C4-2B (cell line): ENCODE measurements around the gene KIF2A.
A peak's percentile ranks its signal among the peaks of the same experiment; 100 is the strongest.

Experiments used
- H3K27ac ChIP-seq: fragments of 450-650 bp; 2 replicates; pipeline ENCODE4 v1.5.1; 2017
- ZFX ChIP-seq: fragments of 450-650 bp; IDR thresholded peaks from 2 replicates; pipeline ENCODE4 v1.6.1; 2017
- TF ChIP-seq, protein P1 (sequence below): fragments of 450-650 bp; conservative IDR thresholded peaks from 2 replicates; pipeline ENCODE4 v1.5.1; 2017; ENCODE audit warnings: mild to moderate bottlenecking

The KIF2A gene

DNA sequence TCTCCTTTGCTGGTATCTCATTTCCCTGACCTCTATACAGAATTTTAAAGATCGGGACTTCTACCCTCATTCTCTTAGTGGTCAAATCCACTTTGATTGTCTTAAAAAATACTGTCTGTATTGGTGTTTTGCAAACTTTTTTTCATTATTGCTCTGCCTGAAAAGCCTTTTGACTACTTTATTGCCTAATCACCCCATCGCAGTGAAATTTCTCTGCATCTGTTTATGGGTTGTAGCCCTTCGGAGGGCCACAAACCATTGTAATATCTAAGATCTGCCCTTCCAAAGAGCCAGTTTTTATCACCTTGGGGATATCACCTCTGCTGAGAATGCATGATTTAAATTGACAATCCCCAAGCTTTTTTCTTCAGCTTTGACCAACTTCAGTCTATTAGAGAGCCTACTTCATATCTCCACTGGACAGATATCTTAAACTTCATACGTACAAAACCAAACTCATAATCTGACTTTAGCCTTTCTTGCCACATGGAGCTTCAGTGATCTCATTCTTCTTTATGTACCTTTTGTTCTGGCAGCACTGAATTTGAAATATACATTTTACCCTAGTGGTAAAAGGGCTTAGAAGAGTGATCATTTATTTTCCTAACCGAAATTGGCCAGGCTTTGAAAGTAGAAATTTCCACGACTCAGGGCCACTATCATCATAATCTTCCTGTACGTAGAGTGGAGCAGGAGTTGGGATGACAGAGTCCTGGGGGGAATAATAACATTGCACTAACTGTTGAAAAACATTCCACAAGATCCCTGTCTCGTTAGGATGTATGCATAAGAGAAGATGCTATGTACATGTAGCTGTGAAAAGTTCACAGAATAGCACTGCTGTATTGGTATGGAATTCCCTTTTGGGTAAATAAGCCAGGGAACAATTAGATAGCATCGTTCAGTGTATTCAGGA lies 21.4 kb downstream of the KIF2A start:
- no peak for TF ChIP-seq ZFX
- TF ChIP-seq, protein P1, sequence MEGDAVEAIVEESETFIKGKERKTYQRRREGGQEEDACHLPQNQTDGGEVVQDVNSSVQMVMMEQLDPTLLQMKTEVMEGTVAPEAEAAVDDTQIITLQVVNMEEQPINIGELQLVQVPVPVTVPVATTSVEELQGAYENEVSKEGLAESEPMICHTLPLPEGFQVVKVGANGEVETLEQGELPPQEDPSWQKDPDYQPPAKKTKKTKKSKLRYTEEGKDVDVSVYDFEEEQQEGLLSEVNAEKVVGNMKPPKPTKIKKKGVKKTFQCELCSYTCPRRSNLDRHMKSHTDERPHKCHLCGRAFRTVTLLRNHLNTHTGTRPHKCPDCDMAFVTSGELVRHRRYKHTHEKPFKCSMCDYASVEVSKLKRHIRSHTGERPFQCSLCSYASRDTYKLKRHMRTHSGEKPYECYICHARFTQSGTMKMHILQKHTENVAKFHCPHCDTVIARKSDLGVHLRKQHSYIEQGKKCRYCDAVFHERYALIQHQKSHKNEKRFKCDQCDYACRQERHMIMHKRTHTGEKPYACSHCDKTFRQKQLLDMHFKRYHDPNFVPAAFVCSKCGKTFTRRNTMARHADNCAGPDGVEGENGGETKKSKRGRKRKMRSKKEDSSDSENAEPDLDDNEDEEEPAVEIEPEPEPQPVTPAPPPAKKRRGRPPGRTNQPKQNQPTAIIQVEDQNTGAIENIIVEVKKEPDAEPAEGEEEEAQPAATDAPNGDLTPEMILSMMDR = no peak
- no peak overlapping the region for H3K27ac ChIP-seq

DNA sequence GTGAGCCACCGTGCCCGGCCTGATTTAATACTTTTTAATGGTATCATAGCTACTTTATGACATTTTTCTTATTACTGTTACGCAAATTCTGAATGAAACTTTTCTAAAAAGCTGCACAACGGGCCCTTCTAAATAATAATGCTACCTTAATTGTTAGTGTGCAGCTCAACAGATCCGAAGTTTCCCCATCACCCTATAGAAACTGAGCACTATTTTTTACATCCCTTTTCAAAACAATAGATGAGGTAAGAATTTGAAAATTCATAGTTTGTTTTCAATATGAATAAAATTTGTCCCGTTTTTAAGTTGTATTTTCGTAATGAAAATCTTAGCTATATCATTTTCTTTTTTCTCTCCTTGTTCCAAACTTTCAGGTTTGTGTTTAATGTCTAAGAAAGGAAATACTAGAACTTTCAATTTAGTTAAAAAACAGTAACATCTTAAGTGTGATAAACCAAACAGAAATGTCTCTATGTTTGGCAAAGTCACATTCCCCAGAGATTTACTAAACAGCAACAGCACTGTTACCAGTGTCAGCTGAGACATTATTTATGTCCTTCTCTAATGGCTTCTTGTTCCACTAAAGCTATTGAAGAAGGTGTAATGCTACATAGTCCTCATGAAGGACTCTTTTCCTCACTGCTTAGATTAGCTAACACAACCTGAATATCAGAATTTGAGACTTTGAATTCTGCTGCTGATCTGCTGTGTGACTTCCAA lies 22.9 kb downstream of the KIF2A start:
- TF ChIP-seq ZFX = no peak
- TF ChIP-seq, protein P1 = no peak
- H3K27ac ChIP-seq = no peak overlapping the region

DNA sequence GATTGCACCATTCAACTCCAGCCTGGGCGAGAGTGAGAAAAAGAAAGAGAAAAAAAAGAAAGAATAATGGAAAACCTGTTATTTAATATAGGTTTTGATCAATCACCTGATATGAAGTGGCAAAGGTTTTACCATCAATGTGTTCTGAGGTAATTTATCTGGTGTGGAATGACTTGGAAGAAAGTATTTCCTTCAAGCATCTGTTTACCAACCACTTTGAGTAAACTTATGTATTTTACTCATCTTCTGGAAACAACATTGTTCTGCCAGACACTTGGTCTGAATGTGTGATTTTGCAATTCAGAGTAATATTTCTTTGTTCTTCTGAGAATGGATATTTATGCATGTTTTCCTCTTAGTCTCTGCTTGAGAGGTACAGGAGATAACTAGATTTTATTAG lies 24.3 kb downstream of the KIF2A start:
- H3K27ac ChIP-seq = no peak overlapping the region
- TF ChIP-seq ZFX = no peak
- TF ChIP-seq, protein P1 = no peak

DNA sequence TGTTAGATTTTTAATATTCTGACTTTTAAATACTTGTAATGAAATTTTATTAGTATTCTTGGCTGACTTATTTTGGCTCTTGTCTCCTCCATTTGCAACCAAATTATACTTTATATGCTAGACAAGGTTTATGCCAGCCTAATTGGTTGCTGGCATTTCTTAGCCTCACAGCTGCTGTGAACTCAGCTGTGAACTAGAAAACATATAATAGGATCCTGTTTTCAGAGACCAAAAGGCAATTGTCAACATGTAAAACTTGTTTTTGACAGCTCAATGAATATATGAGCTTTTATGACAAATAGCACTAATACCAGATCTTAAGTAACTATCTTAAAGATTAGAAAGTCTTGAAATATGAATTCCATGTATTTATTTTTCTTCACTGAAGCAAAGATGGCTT lies 25.9 kb downstream of the KIF2A start:
- TF ChIP-seq ZFX = no peak
- TF ChIP-seq, protein P1 = no peak
- no peak overlapping the region for H3K27ac ChIP-seq

DNA sequence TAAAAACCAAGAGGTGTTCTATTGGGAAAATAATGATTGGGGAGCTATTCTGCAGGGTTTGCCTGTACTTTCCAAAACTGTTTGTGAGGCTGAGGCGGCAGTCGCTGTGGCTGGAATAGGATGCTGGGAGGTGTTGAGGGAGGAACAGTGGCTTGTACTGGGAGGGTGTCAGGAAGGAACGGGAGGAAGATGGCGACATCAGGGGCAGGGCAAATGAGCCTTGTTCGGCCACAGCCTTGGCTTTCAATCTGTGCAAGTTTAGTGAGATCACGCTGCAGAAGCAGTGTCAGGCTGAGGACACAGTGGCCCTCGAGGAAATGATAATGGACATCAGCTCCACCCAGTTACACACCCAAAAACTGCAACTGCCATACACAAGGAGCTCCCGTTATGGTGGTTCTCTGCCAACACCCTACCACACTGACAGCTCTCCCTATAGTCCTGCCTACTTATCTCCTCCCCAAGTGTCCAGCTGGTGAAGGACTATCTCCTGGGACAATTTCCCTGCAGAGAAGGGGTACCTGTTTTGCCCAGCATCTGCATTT lies 27.3 kb downstream of the KIF2A start:
- H3K27ac ChIP-seq = no peak overlapping the region
- TF ChIP-seq, protein P1 = no peak
- TF ChIP-seq ZFX = no peak

DNA sequence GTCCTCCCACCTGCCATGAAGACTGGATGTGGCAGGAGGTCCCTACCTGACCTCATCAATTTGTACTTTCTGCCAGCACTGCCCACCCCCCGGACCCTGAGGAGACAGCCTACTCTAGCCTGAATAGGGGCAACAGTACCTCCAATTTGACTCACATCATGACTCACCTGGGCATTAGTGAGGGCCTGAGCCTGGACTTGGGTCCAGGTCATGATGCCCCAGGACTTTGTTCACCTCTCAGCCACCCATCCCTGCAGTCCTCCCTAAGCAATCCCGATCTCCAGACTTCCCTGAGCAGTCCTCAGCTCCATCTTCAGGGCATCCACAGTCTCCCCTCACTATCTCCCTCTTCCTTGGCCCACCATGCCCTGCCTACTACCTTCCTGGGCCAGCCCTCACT lies 28.1 kb downstream of the KIF2A start:
- no peak overlapping the region for H3K27ac ChIP-seq
- TF ChIP-seq, protein P1 = no peak
- no peak for TF ChIP-seq ZFX

DNA sequence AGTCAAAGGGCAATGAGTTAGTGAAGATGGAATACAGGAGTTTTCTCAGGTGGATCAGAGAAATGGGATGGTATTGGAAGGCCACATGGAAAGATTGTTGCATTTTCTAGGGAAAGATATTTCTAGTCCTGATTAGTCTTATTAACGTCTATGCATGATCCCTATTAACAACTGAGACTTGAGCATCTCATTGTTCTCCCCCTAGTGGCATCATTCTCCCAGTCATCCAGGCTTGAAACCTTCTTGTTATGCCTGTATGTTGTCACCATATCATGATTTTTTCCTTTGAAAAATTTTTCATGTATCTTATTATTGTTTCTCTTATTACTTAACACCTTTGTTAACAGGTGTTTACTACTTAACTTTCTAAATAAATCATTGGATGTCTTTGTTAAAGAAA lies 34.4 kb downstream of the KIF2A start:
- no peak overlapping the region for H3K27ac ChIP-seq
- TF ChIP-seq, protein P1 = peak; percentile 68
- no peak for TF ChIP-seq ZFX
